ENCODE measurements around the gene EPB42. TPM values are rescaled to one million over a fixed set of nuclear protein-coding genes. Genes with fewer than 3 reads are reported as not detected.

The EPB42 gene
- total RNA-seq, 1 donor from 2014 or later, result not detected

GRCh38 chr15:43213466-43213865 is 7.4 kb downstream of the EPB42 start:
- FAIRE-seq, result no peak
- H3K4me3 ChIP-seq (ENCODE audit: low read depth, low read length), result no peak overlapping the region
- no peak for TF ChIP-seq CTCF (IDR thresholded peaks at IDR 0.05; ENCODE audit: insufficient read depth, low read length, severe bottlenecking)
- H3K36me3 ChIP-seq (ENCODE audit: control insufficient read depth, insufficient read depth, low read length), result no peaks in the 10 kb centered on the region
- DNase-seq (ENCODE audit: low read depth), result no peak
- no peaks in the 10 kb centered on the region for H3K27me3 ChIP-seq (ENCODE audit: control insufficient read depth, insufficient read depth, low read length)

GRCh38 chr15:43212951-43213350 is 7.9 kb downstream of the EPB42 start:
- no peak for FAIRE-seq
- no peak for TF ChIP-seq CTCF (IDR thresholded peaks at IDR 0.05; ENCODE audit: insufficient read depth, low read length, severe bottlenecking)
- no peaks in the 10 kb centered on the region for H3K36me3 ChIP-seq (ENCODE audit: control insufficient read depth, insufficient read depth, low read length)

GRCh38 chr15:43212299-43212698 is 8.5 kb downstream of the EPB42 start:
- Histone ChIP-seq H3K36me3 (ENCODE audit: control insufficient read depth, insufficient read depth, low read length) (no peaks in the 10 kb centered on the region), H3K27me3 (ENCODE audit: control insufficient read depth, insufficient read depth, low read length) (peaks cover 7% of the 10 kb centered on the region), H3K4me3 (ENCODE audit: low read depth, low read length) (no peak overlapping the region)
- DNase-seq (ENCODE audit: low read depth) (no peak), FAIRE-seq (no peak)
- no peak for TF ChIP-seq CTCF (IDR thresholded peaks at IDR 0.05; ENCODE audit: insufficient read depth, low read length, severe bottlenecking)

More at GRCh38 chr15:43212951-43213350, 7.9 kb downstream of the EPB42 start:
- Histone ChIP-seq H3K4me3 (ENCODE audit: low read depth, low read length) (no peak overlapping the region), H3K27me3 (ENCODE audit: control insufficient read depth, insufficient read depth, low read length) (peaks cover under 1% of the 10 kb centered on the region)
- DNase-seq (ENCODE audit: low read depth), result no peak

- Histone ChIP-seq H3K36me3 (ENCODE audit: control insufficient read depth, insufficient read depth, low read length) (no peaks in the 10 kb centered on the region), H3K4me3 (ENCODE audit: low read depth, low read length) (no peak overlapping the region), H3K27me3 (ENCODE audit: control insufficient read depth, insufficient read depth, low read length) (peaks cover 9% of the 10 kb centered on the region)
- DNase-seq (ENCODE audit: low read depth), result no peak
- no peak for FAIRE-seq
- no peak for TF ChIP-seq CTCF (IDR thresholded peaks at IDR 0.05; ENCODE audit: insufficient read depth, low read length, severe bottlenecking)
Observed at GRCh38 chr15:43211224-43211735, 9.5 kb downstream of the EPB42 start.

DNA sequence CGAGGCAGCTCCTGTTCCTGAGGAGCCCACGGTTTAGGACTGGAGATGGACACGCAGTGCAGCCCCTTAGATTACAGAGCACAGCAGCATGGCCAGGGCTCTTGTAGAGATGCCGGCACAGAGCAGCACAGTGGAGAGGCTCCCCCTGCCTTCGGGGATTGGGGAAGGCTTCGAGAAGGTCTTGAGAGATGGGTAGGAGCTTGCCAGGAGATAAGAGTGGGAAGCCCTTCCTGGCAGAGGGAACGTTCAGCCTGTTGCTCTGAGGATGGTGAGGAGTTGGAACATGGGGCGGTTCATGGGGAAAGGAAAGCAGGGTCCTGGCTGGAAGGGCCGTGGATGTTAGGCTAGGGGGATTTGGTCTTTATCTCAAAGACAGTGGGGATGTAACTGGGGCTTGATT is 10.0 kb downstream of the EPB42 start:
- FAIRE-seq (no peak), DNase-seq (ENCODE audit: low read depth) (no peak)
- Histone ChIP-seq H3K36me3 (ENCODE audit: control insufficient read depth, insufficient read depth, low read length) (no peaks in the 10 kb centered on the region), H3K27me3 (ENCODE audit: control insufficient read depth, insufficient read depth, low read length) (peaks cover 9% of the 10 kb centered on the region), H3K4me3 (ENCODE audit: low read depth, low read length) (no peak overlapping the region)
- TF ChIP-seq CTCF (IDR thresholded peaks at IDR 0.05; ENCODE audit: insufficient read depth, low read length, severe bottlenecking), result no peak

- TF ChIP-seq CTCF (IDR thresholded peaks at IDR 0.05; ENCODE audit: insufficient read depth, low read length, severe bottlenecking), result no peak
- DNase-seq (ENCODE audit: low read depth) (no peak), FAIRE-seq (no peak)
- Histone ChIP-seq H3K36me3 (ENCODE audit: control insufficient read depth, insufficient read depth, low read length) (no peaks in the 10 kb centered on the region), H3K4me3 (ENCODE audit: low read depth, low read length) (no peak overlapping the region), H3K27me3 (ENCODE audit: control insufficient read depth, insufficient read depth, low read length) (peaks cover 9% of the 10 kb centered on the region)
Observed at GRCh38 chr15:43210172-43210745, 10.6 kb downstream of the EPB42 start.

All from bronchial epithelial cell (primary cell).